H1 (cell line): ENCODE measurements around the gene WDR31. TPM values are rescaled to one million over a fixed set of nuclear protein-coding genes. Genes with fewer than 3 reads are reported as not detected.

ENCODE experiments used
- CTCF ChIA-PET: fragments of 300-600 bp; sonication (Branson Sonifier 250); formaldehyde crosslinking; loops from one replicate; lab custom pipeline; 2021; ENCODE audit not compliant: partially characterized antibody; lab: Charles Lee
- POLR2A ChIA-PET: fragments of 300-600 bp; sonication (Branson Sonifier 250); formaldehyde crosslinking; loops from one replicate; lab custom pipeline; 2021; ENCODE audit warnings: inconsistent platforms; ENCODE audit not compliant: partially characterized antibody; lab: Charles Lee
- DNase-seq, 2 experiments: peaks; one replicate each; pipeline versions ENCODE4 v3.0.0 to v3.0.0-alpha.2; 2010 to 2022; ENCODE audit warnings: low spot score in 2 of 2, low read depth in 1 of 2, mixed read lengths in 1 of 2
- FAIRE-seq: peaks from 2 replicates; lab custom pipeline; 2011; peaks lifted over from hg19 to GRCh38; lab: Jason Lieb, UNC
- H2AFZ ChIP-seq: 2 replicates; pipeline ENCODE4 v1.8.1; 2012; ENCODE audit warnings: low read length, inconsistent platforms
- H2AK5ac ChIP-seq: 2 replicates; pipeline ENCODE4 v1.6.1; 2013; ENCODE audit warnings: low read depth, low read length
- H2BK120ac ChIP-seq: replicated peaks from 2 replicates; pipeline ENCODE3; 2013; ENCODE audit warnings: low read depth, low read length, inconsistent platforms
- H2BK12ac ChIP-seq: 2 replicates; pipeline ENCODE4 v1.6.1; 2013; ENCODE audit warnings: low read depth, low read length
- H2BK15ac ChIP-seq: 2 replicates; pipeline ENCODE4 v1.6.1; 2013; ENCODE audit warnings: low read length
- H2BK20ac ChIP-seq: 2 replicates; pipeline ENCODE4 v1.6.1; 2013; ENCODE audit warnings: low read length
- H2BK5ac ChIP-seq: 2 replicates; pipeline ENCODE4 v1.6.1; 2013; ENCODE audit warnings: low read depth, low read length
- H3K14ac ChIP-seq: 2 replicates; pipeline ENCODE4 v1.6.1; 2013; ENCODE audit warnings: inconsistent platforms; ENCODE audit not compliant: insufficient read length
- H3K18ac ChIP-seq: 2 replicates; pipeline ENCODE4 v1.6.1; 2013; ENCODE audit warnings: low read length; ENCODE audit errors: extremely low read depth
- H3K23ac ChIP-seq: 2 replicates; pipeline ENCODE4 v1.6.1; 2013; ENCODE audit warnings: inconsistent platforms; ENCODE audit not compliant: insufficient read length
- H3K23me2 ChIP-seq: 2 replicates; pipeline ENCODE4 v1.6.1; 2013; ENCODE audit warnings: low read depth, low read length
- H3K27ac ChIP-seq: 2 replicates; pipeline ENCODE4 v1.6.1; 2011; ENCODE audit warnings: low read depth, low read length, inconsistent platforms
- H3K27me3 ChIP-seq, 4 experiments: replicated peaks in 1 of 4; 1 replicate in 1 of 4; 2 replicates in 3 of 4; pipeline versions ENCODE4 v1.6.1 to v1.8.1; 2011 to 2013; ENCODE audit warnings: low read length in 3 of 4, mild to moderate bottlenecking in 3 of 4, inconsistent platforms in 2 of 4, mixed read lengths in 2 of 4, moderate library complexity in 1 of 4; ENCODE audit not compliant: control insufficient read depth in 3 of 4, insufficient read depth in 3 of 4; ENCODE audit errors: extremely low read depth in 1 of 4
- H3K36me3 ChIP-seq, 4 experiments: 2 replicates each; pipeline versions ENCODE4 v1.6.1 to v1.8.1; 2011 to 2013; ENCODE audit warnings: mild to moderate bottlenecking in 4 of 4, low read length in 3 of 4, moderate library complexity in 2 of 4, control low read depth in 1 of 4, inconsistent platforms in 1 of 4; ENCODE audit not compliant: insufficient read depth in 4 of 4, control insufficient read depth in 2 of 4
- H3K4ac ChIP-seq: replicated peaks from 2 replicates; pipeline ENCODE3; 2013; ENCODE audit warnings: low read length, low read depth, mixed read lengths, inconsistent platforms; ENCODE audit not compliant: insufficient read length
- H3K4me1 ChIP-seq, 4 experiments: replicated peaks in 1 of 4; 1 replicate in 1 of 4; 2 replicates in 3 of 4; pipeline versions ENCODE4 v1.6.1 to v1.8.1; 2011 to 2013; ENCODE audit warnings: low read length in 3 of 4, inconsistent platforms in 2 of 4, mixed read lengths in 1 of 4; ENCODE audit not compliant: insufficient read depth in 4 of 4, control insufficient read depth in 3 of 4
- H3K4me2 ChIP-seq, 2 experiments: 2 replicates each; pipeline versions ENCODE4 v1.6.1 to v1.8.1; 2011 to 2013; ENCODE audit warnings: low read depth in 2 of 2, low read length in 2 of 2, control low read depth in 1 of 2, inconsistent platforms in 1 of 2, mild to moderate bottlenecking in 1 of 2; ENCODE audit not compliant: insufficient read depth in 1 of 2
- H3K4me3 ChIP-seq, 4 experiments: fragments of 200-600, 300-600 bp in 1 of 4; sonication (generic), shearing (Covaris generic), sonication (Bioruptor Twin) in 1 of 4; 2 replicates each; pipeline versions ENCODE4 v1.5.1 to v1.8.1; 2011 to 2016; ENCODE audit warnings: low read length in 4 of 4, low read depth in 3 of 4, control low read depth in 2 of 4, inconsistent platforms in 2 of 4, mild to moderate bottlenecking in 2 of 4, mixed read lengths in 1 of 4, moderate library complexity in 1 of 4; ENCODE audit not compliant: insufficient read depth in 2 of 4; ENCODE audit errors: extremely low read depth in 1 of 4
- H3K56ac ChIP-seq: replicated peaks from 2 replicates; pipeline ENCODE3; 2013; ENCODE audit warnings: low read depth, mild to moderate bottlenecking, mixed read lengths, low read length, inconsistent platforms; ENCODE audit not compliant: insufficient read length
- H3K79me1 ChIP-seq: 2 replicates; pipeline ENCODE4 v1.6.1; 2013; ENCODE audit warnings: low read depth, low read length, control low read depth
- H3K79me2 ChIP-seq, 2 experiments: 2 replicates each; pipeline versions ENCODE4 v1.6.1 to v1.8.1; 2012 to 2013; ENCODE audit warnings: low read length in 2 of 2, mild to moderate bottlenecking in 2 of 2, inconsistent platforms in 1 of 2; ENCODE audit not compliant: insufficient read depth in 2 of 2, control insufficient read depth in 1 of 2
- H3K9ac ChIP-seq, 4 experiments: replicated peaks in 1 of 4; 1 replicate in 1 of 4; 2 replicates in 3 of 4; pipeline versions ENCODE4 v1.6.1 to v1.8.1; 2011 to 2013; ENCODE audit warnings: low read depth in 3 of 4, low read length in 3 of 4, control low read depth in 2 of 4, mild to moderate bottlenecking in 2 of 4, moderate library complexity in 2 of 4, inconsistent platforms in 1 of 4; ENCODE audit errors: extremely low read depth in 1 of 4
- H3K9me3 ChIP-seq, 2 experiments: 2 replicates each; pipeline versions ENCODE4 v1.6.1 to v1.8.1; 2012 to 2013; ENCODE audit warnings: mild to moderate bottlenecking in 2 of 2, moderate library complexity in 2 of 2, control low read depth in 1 of 2, inconsistent platforms in 1 of 2, low read depth in 1 of 2, low read length in 1 of 2, mixed read lengths in 1 of 2; ENCODE audit not compliant: insufficient read depth in 2 of 2
- H4K20me1 ChIP-seq, 2 experiments: replicated peaks in 1 of 2; 2 replicates each; pipeline versions ENCODE3 to v1.8.1; 2011 to 2013; ENCODE audit warnings: inconsistent platforms in 2 of 2, low read length in 2 of 2, mild to moderate bottlenecking in 1 of 2; ENCODE audit not compliant: insufficient read depth in 2 of 2, control insufficient read depth in 1 of 2
- H4K5ac ChIP-seq: 2 replicates; pipeline ENCODE4 v1.6.1; 2013; ENCODE audit warnings: low read length, low read depth, mixed read lengths, inconsistent platforms; ENCODE audit not compliant: insufficient read length
- H4K8ac ChIP-seq: 2 replicates; pipeline ENCODE4 v1.8.0; 2013; ENCODE audit warnings: mild to moderate bottlenecking, moderate library complexity, low read length, inconsistent platforms; ENCODE audit not compliant: insufficient read depth; ENCODE audit errors: extremely low read depth
- H4K91ac ChIP-seq: replicated peaks from 2 replicates; pipeline ENCODE3; 2013; ENCODE audit warnings: low read length, mixed read lengths, inconsistent platforms; ENCODE audit not compliant: insufficient read length
- SIN3A ChIP-seq, 2 experiments: IDR thresholded peaks in 1 of 2; conservative IDR thresholded peaks in 1 of 2; 2 replicates each; pipeline ENCODE4 v1.6.1; 2011 to 2012; ENCODE audit warnings: low read length in 2 of 2, improper control_type of control experiment in 1 of 2, low read depth in 1 of 2, mild to moderate bottlenecking in 1 of 2
- WGBS, 2 experiments: shearing (Covaris generic) in 1 of 2; methylation state at CpG; one replicate each; pipeline versions ENCODE4 v1.1.6 to v1.1.7; 2013 to 2015; ENCODE audit warnings: low lambda C conversion rate in 2 of 2, mixed read lengths in 2 of 2, inconsistent platforms in 1 of 2, low coverage in 1 of 2, missing lambda C conversion rate in 1 of 2; ENCODE audit not compliant: insufficient replicate concordance in 2 of 2, insufficient coverage in 1 of 2, insufficient read length in 1 of 2; ENCODE audit errors: extremely low coverage in 1 of 2, missing lambda C conversion rate in 1 of 2; 5-methylcytosine and 5-hydroxymethylcytosine counted together
- polyA plus RNA-seq, 7 experiments: library from polyadenylated mRNA; depleted of rRNA in 3 of 7; stranded (reverse) in 5 of 7; unstranded in 2 of 7; fragments of >200 nt in 5 of 7; fragments of 200-250 nt in 2 of 7; gene quantifications; 1 replicate in 5 of 7; 2 replicates in 1 of 7; 4 replicates in 1 of 7; pipeline versions ENCODE4 v1.2.1 to v1.2.3, GENCODE V29; 2011 to 2013; ENCODE audit warnings: missing spikeins in 2 of 7, mixed read lengths in 2 of 7
- total RNA-seq: library from RNA; stranded (reverse); fragmentation: NEBNext Ultra II Directional; extraction: Animal tissue kit (Norgen Biotek cat#: 25700); gene quantifications from 2 replicates; pipeline ENCODE4 v1.2.1, GENCODE V29; 2021

WDR31 gene
- total and polyA plus RNA-seq, 2 of the 8 experiments (the other 6 are each of a cell fraction or from before 2014, with no cell fraction given), result 0.27 to 0.28 TPM

DNA sequence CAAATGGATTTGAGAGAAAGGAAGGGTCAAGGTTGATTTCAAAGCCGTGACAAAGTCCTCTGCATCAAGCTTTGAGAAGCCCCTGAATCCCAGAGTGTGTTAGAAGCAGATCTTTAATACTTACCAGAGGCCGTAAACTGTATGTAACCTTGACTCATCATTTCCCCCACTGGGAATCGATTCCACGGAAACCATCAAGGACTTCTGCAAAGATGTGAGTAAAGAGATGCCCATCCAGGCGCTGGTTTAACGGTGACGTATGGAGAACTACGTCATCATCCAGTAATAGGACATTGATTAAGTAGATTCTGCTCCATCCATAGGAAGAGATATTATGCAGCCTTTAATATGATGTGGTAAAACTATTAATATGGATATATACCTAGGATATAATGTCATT, 38.5 kb downstream of the WDR31 start:
- CTCF ChIA-PET, result no interaction called here
- H3K14ac ChIP-seq, result no peak overlapping the region
- no peak overlapping the region for H2BK12ac ChIP-seq
- no peaks in the 10 kb centered on the region for H3K9me3 ChIP-seq
- no peak for DNase-seq
- no peaks in the 10 kb centered on the region for H3K23me2 ChIP-seq
- H3K23ac ChIP-seq, result no peak overlapping the region
- H3K4ac ChIP-seq, result no peak overlapping the region
- no peak overlapping the region for H3K4me2 ChIP-seq
- no peak overlapping the region for H2BK5ac ChIP-seq
- H4K5ac ChIP-seq, result no peak overlapping the region
- H2AK5ac ChIP-seq, result no peak overlapping the region
- H3K79me2 ChIP-seq, result no peaks in the 10 kb centered on the region
- no peak overlapping the region for H2BK120ac ChIP-seq
- H3K27ac ChIP-seq, result no peak overlapping the region
- H3K27me3 ChIP-seq, result peaks cover 0 to 2% (median 0%) of the 10 kb centered on the region in 4 experiments; a peak in 1 of 7 replicates
- no peak for FAIRE-seq
- POLR2A ChIA-PET, result interaction anchor here (1.6 kb wide), 1 partner anchor 108 kb away, joined by 7 read pairs; the partner anchor contains the start of genes C9orf43 and POLE3
- 0 out of 7 replicates have a peak, but pooled peaks cover 0 to 4% (median 0%) of the 10 kb centered on the region in 4 experiments for H3K4me1 ChIP-seq
- no peaks in the 10 kb centered on the region for H3K79me1 ChIP-seq
- H3K4me3 ChIP-seq, result no peak overlapping the region
- no peak overlapping the region for H4K8ac ChIP-seq
- no peak overlapping the region for H3K18ac ChIP-seq
- H4K20me1 ChIP-seq, result no peaks in the 10 kb centered on the region
- no peak for TF ChIP-seq SIN3A (conservative IDR thresholded peaks at IDR 0.05 in 1 of 2, IDR thresholded peaks at IDR 0.05 in 1 of 2; ENCODE audit: low read depth in 1 of 2, low read length in 2 of 2)
- H2BK20ac ChIP-seq, result no peak overlapping the region
- H2AFZ ChIP-seq, result no peak overlapping the region
- H2BK15ac ChIP-seq, result no peak overlapping the region
- H4K91ac ChIP-seq, result no peak overlapping the region
- H3K56ac ChIP-seq, result no peak overlapping the region
- H3K9ac ChIP-seq, result no peak overlapping the region
- 91% methylated on average over 8 of the region's 8 CpGs; no CpG with 5 or more reads in 1 of the 2 experiments for WGBS, 2 experiments
- no peaks in the 10 kb centered on the region for H3K36me3 ChIP-seq
